BJ (cell line): ENCODE data around the gene UBAC2. TPM values are rescaled to one million over a fixed set of nuclear protein-coding genes. Genes with fewer than 3 reads are reported as not detected.

Experiments
- CTCF ChIA-PET: fragments of 350-600 bp; formaldehyde crosslinking; extraction: SDS; loops from one replicate; lab custom pipeline; 2021; ENCODE audit warnings: antibody characterized with exemption, inconsistent platforms; lab: Yijun Ruan, JAX
- POLR2A ChIA-PET: fragments of 300-600 bp; sonication (Branson Sonifier 250); formaldehyde crosslinking; extraction: SDS; loops from one replicate; lab custom pipeline; 2021; ENCODE audit warnings: antibody characterized with exemption; lab: Charles Lee
- DNase-seq: peaks from one replicate; pipeline ENCODE4 v3.0.0-alpha.2; 2011; ENCODE audit warnings: low read depth
- H3K27me3 ChIP-seq: 2 replicates; pipeline ENCODE4 v1.6.0; 2011; ENCODE audit warnings: low read length; ENCODE audit not compliant: control insufficient read depth, insufficient read depth
- H3K36me3 ChIP-seq: 2 replicates; pipeline ENCODE4 v1.5.1; 2011; ENCODE audit warnings: low read length; ENCODE audit not compliant: control insufficient read depth, insufficient read depth
- H3K4me3 ChIP-seq: 2 replicates; pipeline ENCODE4 v1.5.1; 2011; ENCODE audit warnings: low read depth, mild to moderate bottlenecking, control low read depth, low read length
- CTCF ChIP-seq: IDR thresholded peaks from 2 replicates; pipeline ENCODE4 v1.5.1; 2011; ENCODE audit warnings: low read depth, mild to moderate bottlenecking, control low read depth, inconsistent platforms, low read length, moderate library complexity; ENCODE audit not compliant: insufficient read depth
- polyA plus RNA-seq: library from polyadenylated mRNA; depleted of rRNA; stranded (reverse); fragments of >200 nt; gene quantifications from 2 replicates; pipeline ENCODE4 v1.2.3, GENCODE V29; 2011

The UBAC2 gene
- polyA plus RNA-seq, 1 experiment, result 84.7 TPM

GRCh38 chr13:99399623-99399974, 198.9 kb downstream of the UBAC2 start:
- TF ChIP-seq CTCF, result no peak
- no peak for DNase-seq
- POLR2A ChIA-PET, result no interaction called here
- Histone ChIP-seq H3K36me3 (no peaks in the 10 kb centered on the region), H3K4me3 (no peak overlapping the region), H3K27me3 (peaks cover 6% of the 10 kb centered on the region)
- CTCF ChIA-PET, result no interaction called here

GRCh38 chr13:99403458-99403971, 202.9 kb downstream of the UBAC2 start:
- POLR2A ChIA-PET, result no interaction called here
- peaks cover 6% of the 10 kb centered on the region for H3K27me3 ChIP-seq
- CTCF ChIA-PET, result no interaction called here
- no peak for TF ChIP-seq CTCF
- DNase-seq, result no peak
- H3K36me3 ChIP-seq, result no peaks in the 10 kb centered on the region
- no peak overlapping the region for H3K4me3 ChIP-seq

- ChIA-PET POLR2A (no interaction called here), CTCF (no interaction called here)
- no peak for TF ChIP-seq CTCF
- Histone ChIP-seq H3K36me3 (no peaks in the 10 kb centered on the region), H3K27me3 (peaks cover 4% of the 10 kb centered on the region), H3K4me3 (no peak overlapping the region)
- DNase-seq, result no peak
These were observed 203.5 kb downstream of the UBAC2 start for GRCh38 chr13:99404005-99404755.

- no peak overlapping the region for H3K4me3 ChIP-seq
- CTCF ChIA-PET, result no interaction called here
- DNase-seq, result no peak
These were observed 205.3 kb downstream of the UBAC2 start for GRCh38 chr13:99405966-99406365.

GRCh38 chr13:99406799-99407201, 206.1 kb downstream of the UBAC2 start:
- ChIA-PET POLR2A (no interaction called here), CTCF (no interaction called here)
- no peak for TF ChIP-seq CTCF
- Histone ChIP-seq H3K4me3 (no peak overlapping the region), H3K36me3 (no peaks in the 10 kb centered on the region), H3K27me3 (peaks cover 3% of the 10 kb centered on the region; the same call in 1 of the 2 replicates)
- DNase-seq, result no peak

More at GRCh38 chr13:99405966-99406365, 205.3 kb downstream of the UBAC2 start:
- H3K27me3 ChIP-seq, result peaks cover 3% of the 10 kb centered on the region; the same call in 1 of the 2 replicates
- no peak for TF ChIP-seq CTCF
- H3K36me3 ChIP-seq, result no peaks in the 10 kb centered on the region
- POLR2A ChIA-PET, result no interaction called here
